ENCODE data around the gene ISG20L2. TPM values are rescaled to one million over a fixed set of nuclear protein-coding genes. Genes with fewer than 3 reads are reported as not detected.

ISG20L2 gene
- total and polyA plus RNA-seq, 2 donors (not counting 3 experiments of a cell fraction or from before 2014, with no cell fraction given) = 33.2 to 35.3 TPM

- intact Hi-C loops (cut with micrococcal nuclease) = no loop called here
- Histone ChIP-seq H3K36me3 (ENCODE audit: control insufficient read depth in 2 of 2, extremely low read depth in 1 of 2, insufficient read depth in 2 of 2, low read length in 2 of 2) (no peaks in the 10 kb centered on the region), H3K9ac (replicated peaks; ENCODE audit: extremely low read depth, insufficient read depth, low read length) (no peak overlapping the region), H3K9me3 (replicated peaks; ENCODE audit: control insufficient read depth, insufficient read depth, low read length) (no peaks in the 10 kb centered on the region), H3K4me3 (replicated peaks in 1 of 3; ENCODE audit: insufficient read depth in 1 of 3, low read depth in 1 of 3, low read length in 3 of 3) (no peak overlapping the region), H3K79me2 (ENCODE audit: control insufficient read depth, insufficient read depth, low read length) (peaks cover 12% of the 10 kb centered on the region), H3K27me3 (ENCODE audit: control insufficient read depth in 2 of 2, insufficient read depth in 2 of 2, low read length in 2 of 2) (peaks cover 15 to 20% of the 10 kb centered on the region in 2 experiments), H3K27ac (ENCODE audit: insufficient read depth, low read depth, low read length) (no peak overlapping the region), H2AFZ (ENCODE audit: low read depth, low read length) (no peak overlapping the region), H3K9me1 (replicated peaks; ENCODE audit: control insufficient read depth, extremely low read depth, insufficient read depth, low read length) (no peaks in the 10 kb centered on the region), H3K4me2 (ENCODE audit: insufficient read depth, low read length) (no peak overlapping the region), H3K4me1 (ENCODE audit: control insufficient read depth, extremely low read depth, insufficient read depth, low read length) (peaks cover 9% of the 10 kb centered on the region), H4K20me1 (replicated peaks; ENCODE audit: control insufficient read depth, extremely low read depth, insufficient read depth, low read length) (no peaks in the 10 kb centered on the region)
- dilution Hi-C loops (cut with MboI; ENCODE audit: extremely low pct_ligation_motif_present, low sequenced_read_pairs) = no loop called here
- no TSS peak for BruUV-seq (replicated peaks)
- POLR2A ChIA-PET = no interaction called here
- FAIRE-seq = no peak
- TF ChIP-seq EZH2 (IDR thresholded peaks at IDR 0.05; ENCODE audit: borderline replicate concordance, low read depth, low read length, severe bottlenecking) (no peak), MYC (IDR thresholded peaks at IDR 0.05; ENCODE audit: low read depth, low read length) (no peak), CTCF (IDR thresholded peaks at IDR 0.05; ENCODE audit: extremely low read depth in 1 of 2, insufficient read depth in 1 of 2, low read depth in 1 of 2, low read length in 2 of 2) (no peak), GATA2 (IDR thresholded peaks at IDR 0.05; ENCODE audit: insufficient read depth, insufficient read length, low read depth, low read length) (no peak), POLR2A (IDR thresholded peaks at IDR 0.05; ENCODE audit: low read depth, low read length) (no peak), JUN (IDR thresholded peaks at IDR 0.05; ENCODE audit: borderline replicate concordance, insufficient read depth, insufficient read length, low read depth) (no peak), FOS (IDR thresholded peaks at IDR 0.05; ENCODE audit: borderline replicate concordance, insufficient read depth, low read length) (no peak), POLR2AphosphoS5 (IDR thresholded peaks at IDR 0.05; ENCODE audit: insufficient read depth, low read depth, low read length) (no peak)
- TF ChIP-seq, protein P1, sequence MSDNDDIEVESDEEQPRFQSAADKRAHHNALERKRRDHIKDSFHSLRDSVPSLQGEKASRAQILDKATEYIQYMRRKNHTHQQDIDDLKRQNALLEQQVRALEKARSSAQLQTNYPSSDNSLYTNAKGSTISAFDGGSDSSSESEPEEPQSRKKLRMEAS (IDR thresholded peaks at IDR 0.05; ENCODE audit: insufficient read depth, insufficient read length) = no peak
- CTCF ChIA-PET = interaction anchor here (0.9 to 16.7 kb wide), 11 partner anchors 8 to 210 kb away, joined by 3 to 453 read pairs (median 3); partner anchors contain the start of genes CRABP2, ISG20L2 and METTL25B
- DNase-seq (ENCODE audit: low read depth, low spot score) = no peak
These were observed 47.2 kb downstream of the ISG20L2 start for GRCh38 chr1:156681196-156681960.

Data from endothelial cell of umbilical vein (primary cell).